ENCODE results near the gene RALA. TPM values are rescaled to one million over a fixed set of nuclear protein-coding genes. Genes with fewer than 3 reads are reported as not detected.

Gene RALA
- total RNA-seq, 1 experiment from 2014 or later = 41.7 TPM

- BruUV-seq (replicated peaks) = no TSS peak
- Mint-ChIP-seq H3K4me1 (ENCODE audit: low read depth, unreplicated experiment) (peaks cover 13% of the 10 kb centered on the region), H3K36me3 (ENCODE audit: insufficient read depth, unreplicated experiment) (peaks cover 9% of the 10 kb centered on the region), H3K27ac (ENCODE audit: unreplicated experiment) (no peak overlapping the region), H3K9me3 (ENCODE audit: unreplicated experiment) (no peaks in the 10 kb centered on the region), H3K27me3 (ENCODE audit: insufficient read depth, unreplicated experiment) (no peaks in the 10 kb centered on the region), H3K4me3 (ENCODE audit: unreplicated experiment) (no peak overlapping the region)
- peaks cover 14% of the 10 kb centered on the region for H3K4me1 ChIP-seq
- no peaks in the 10 kb centered on the region for H3K9me3 ChIP-seq
- H3K36me3 ChIP-seq (ENCODE audit: control insufficient read depth, insufficient read depth, low read length) = no peaks in the 10 kb centered on the region
- intact Hi-C loops (cut with micrococcal nuclease; ENCODE audit: unreplicated experiment) = loop anchor here (1.0 kb wide), 2 partner anchors 123 to 166 kb away; partner anchors contain the start of gene RALA
- no peaks in the 10 kb centered on the region for H3K27me3 ChIP-seq (replicated peaks; ENCODE audit: control insufficient read depth, insufficient read depth, low read length)
- peak; percentile 79 to 83 for TF ChIP-seq CTCF (IDR thresholded peaks at IDR 0.05; ENCODE audit: insufficient read depth in 1 of 2, low read depth in 1 of 2, low read length in 1 of 2, severe bottlenecking in 1 of 2, unreplicated experiment in 1 of 2)
- POLR2A ChIA-PET = interaction anchor here (0.6 to 1.0 kb wide), 3 partner anchors 16 to 569 kb away, joined by 4 to 10 read pairs (median 4); no protein-coding TSS in a partner anchor
- H3K4me3 ChIP-seq (ENCODE audit: low read depth, low read length) = no peak overlapping the region
- peak; percentile 76 to 80 for DNase-seq
- CTCF ChIA-PET = interaction anchor here (9.6 kb wide), 1 partner anchor 167 kb away, joined by 123 read pairs; no protein-coding TSS in a partner anchor
Observed at GRCh38 chr7:39746103-39746819, 122.9 kb downstream of the RALA start.

- Mint-ChIP-seq H3K4me1 (ENCODE audit: low read depth, unreplicated experiment) (peaks cover 13% of the 10 kb centered on the region), H3K36me3 (ENCODE audit: insufficient read depth, unreplicated experiment) (peaks cover 6% of the 10 kb centered on the region), H3K27ac (ENCODE audit: unreplicated experiment) (no peak overlapping the region), H3K4me3 (ENCODE audit: unreplicated experiment) (no peak overlapping the region), H3K27me3 (ENCODE audit: insufficient read depth, unreplicated experiment) (no peaks in the 10 kb centered on the region), H3K9me3 (ENCODE audit: unreplicated experiment) (no peaks in the 10 kb centered on the region)
- no peak for DNase-seq
- ChIA-PET POLR2A (no interaction called here), CTCF (interaction anchor here (9.6 kb wide), 1 partner anchor 170 kb away, joined by 123 read pairs; no protein-coding TSS in a partner anchor)
- no TSS peak for BruUV-seq (replicated peaks)
- H3K4me1 ChIP-seq = peaks cover 14% of the 10 kb centered on the region
- TF ChIP-seq CTCF (IDR thresholded peaks at IDR 0.05; ENCODE audit: insufficient read depth in 1 of 2, low read depth in 1 of 2, low read length in 1 of 2, severe bottlenecking in 1 of 2, unreplicated experiment in 1 of 2) = no peak
- intact Hi-C loops (cut with micrococcal nuclease; ENCODE audit: unreplicated experiment) = no loop called here
- no peaks in the 10 kb centered on the region for H3K36me3 ChIP-seq (ENCODE audit: control insufficient read depth, insufficient read depth, low read length)
- H3K4me3 ChIP-seq (ENCODE audit: low read depth, low read length) = no peak overlapping the region
- H3K9me3 ChIP-seq = no peaks in the 10 kb centered on the region; the same call in 1 of the 2 replicates
- H3K27me3 ChIP-seq (replicated peaks; ENCODE audit: control insufficient read depth, insufficient read depth, low read length) = no peaks in the 10 kb centered on the region
Observed at GRCh38 chr7:39749177-39749576, 125.8 kb downstream of the RALA start.

- no peaks in the 10 kb centered on the region for H3K27me3 Mint-ChIP-seq (ENCODE audit: insufficient read depth, unreplicated experiment)
- Histone ChIP-seq H3K27me3 (replicated peaks; ENCODE audit: control insufficient read depth, insufficient read depth, low read length) (no peaks in the 10 kb centered on the region), H3K4me3 (ENCODE audit: low read depth, low read length) (no peak overlapping the region), H3K9me3 (no peaks in the 10 kb centered on the region; the same call in 1 of the 2 replicates), H3K36me3 (ENCODE audit: control insufficient read depth, insufficient read depth, low read length) (no peaks in the 10 kb centered on the region), H3K4me1 (peaks cover 14% of the 10 kb centered on the region)
- BruUV-seq (replicated peaks) = no TSS peak
- ChIA-PET POLR2A (no interaction called here), CTCF (interaction anchor here (9.6 kb wide), 1 partner anchor 170 kb away, joined by 123 read pairs; no protein-coding TSS in a partner anchor)
- intact Hi-C loops (cut with micrococcal nuclease; ENCODE audit: unreplicated experiment) = no loop called here
- no peak overlapping the region for H3K4me3 Mint-ChIP-seq (ENCODE audit: unreplicated experiment)
- no peaks in the 10 kb centered on the region for H3K9me3 Mint-ChIP-seq (ENCODE audit: unreplicated experiment)
- peaks cover 6% of the 10 kb centered on the region for H3K36me3 Mint-ChIP-seq (ENCODE audit: insufficient read depth, unreplicated experiment)
- no peak overlapping the region for H3K27ac Mint-ChIP-seq (ENCODE audit: unreplicated experiment)
- no peak for TF ChIP-seq CTCF (IDR thresholded peaks at IDR 0.05; ENCODE audit: insufficient read depth in 1 of 2, low read depth in 1 of 2, low read length in 1 of 2, severe bottlenecking in 1 of 2, unreplicated experiment in 1 of 2)
- H3K4me1 Mint-ChIP-seq (ENCODE audit: low read depth, unreplicated experiment) = peaks cover 18% of the 10 kb centered on the region
- no peak for DNase-seq
Observed at GRCh38 chr7:39749717-39750116, 126.3 kb downstream of the RALA start.

Data from Caco-2 (cell line).